HepG2 (cell line): Measurements from ENCODE around the gene NXNL2. TPM values are rescaled to one million over a fixed set of nuclear protein-coding genes. Genes with fewer than 3 reads are reported as not detected.

Experiments
- ATAC-seq: fragments of 200-7000 bp; cut with Tn5 transposase; 3 replicates; pipeline ENCODE4 v1.9.1; 2020; ENCODE audit warnings: mild to moderate bottlenecking, moderate library complexity
- BruUV-seq: library from RNA; stranded (reverse); fragments of 400-500 nt; replicated peaks from 2 replicates; lab custom pipeline; 2021; lab: Mats Ljungman, UMichigan
- CTCF ChIA-PET: fragments of 300-600 bp; formaldehyde crosslinking; extraction: SDS; loops from one replicate; lab custom pipeline; 2021; ENCODE audit warnings: low total read pairs, inconsistent platforms, low intra/inter-chr PET ratio; lab: Yijun Ruan, JAX
- POLR2A ChIA-PET: fragments of 350-600 bp; sonication (Branson Sonifier 250); formaldehyde crosslinking; loops from one replicate; lab custom pipeline; 2020; ENCODE audit warnings: antibody characterized with exemption, inconsistent platforms; lab: Yijun Ruan, JAX
- DNase-seq: peaks from one replicate; pipeline ENCODE4 v3.0.0-alpha.2; 2015; ENCODE audit warnings: low spot score
- FAIRE-seq: peaks from 3 replicates; lab custom pipeline; 2011; peaks lifted over from hg19 to GRCh38; lab: Jason Lieb, UNC
- H2AFZ ChIP-seq: one replicate; pipeline ENCODE4 v1.6.1; 2011; ENCODE audit warnings: low read length, inconsistent platforms
- H3K27ac ChIP-seq: fragments of 300-600 bp; 3 replicates; pipeline ENCODE4 v1.8.0; 2011; ENCODE audit warnings: mixed run types, mild to moderate bottlenecking, mixed read lengths, low read length, inconsistent platforms; ENCODE audit not compliant: insufficient read depth; ENCODE audit errors: extremely low read length
- H3K27me3 ChIP-seq, 2 experiments: fragments of 200-600 bp in 1 of 2; 2 replicates in 1 of 2; 3 replicates in 1 of 2; pipeline versions ENCODE4 v1.6.0 to v1.8.0; 2011; ENCODE audit warnings: low read length in 2 of 2, mild to moderate bottlenecking in 2 of 2, moderate library complexity in 2 of 2, inconsistent platforms in 1 of 2; ENCODE audit not compliant: insufficient read depth in 2 of 2, control insufficient read depth in 1 of 2
- H3K36me3 ChIP-seq, 2 experiments: fragments of 200-600 bp in 1 of 2; replicated peaks in 1 of 2; 2 replicates in 1 of 2; 3 replicates in 1 of 2; pipeline versions ENCODE4 v1.5.1 to v1.8.0; 2011; ENCODE audit warnings: low read length in 2 of 2, inconsistent platforms in 1 of 2; ENCODE audit not compliant: insufficient read depth in 2 of 2, control insufficient read depth in 1 of 2
- H3K4me1 ChIP-seq: 2 replicates; pipeline ENCODE4 v1.5.1; 2012; ENCODE audit warnings: low read length, inconsistent platforms; ENCODE audit not compliant: insufficient read depth
- H3K4me2 ChIP-seq: 2 replicates; pipeline ENCODE4 v1.6.0; 2011; ENCODE audit warnings: low read depth, low read length, inconsistent platforms
- H3K4me3 ChIP-seq, 3 experiments: fragments of 200-600 bp in 1 of 3; sonication (generic), shearing (Covaris generic) in 1 of 3; replicated peaks in 1 of 3; 2 replicates each; pipeline ENCODE4 v1.5.1; 2011 to 2016; ENCODE audit warnings: low read length in 3 of 3, inconsistent platforms in 2 of 3, low read depth in 2 of 3, mild to moderate bottlenecking in 2 of 3, control low read depth in 1 of 3, mixed read lengths in 1 of 3; ENCODE audit not compliant: insufficient read depth in 1 of 3
- H3K79me2 ChIP-seq: one replicate; pipeline ENCODE4 v1.6.1; 2011; ENCODE audit warnings: low read length, inconsistent platforms; ENCODE audit not compliant: insufficient read depth
- H3K9ac ChIP-seq: 2 replicates; pipeline ENCODE4 v1.6.0; 2011; ENCODE audit warnings: mild to moderate bottlenecking, low read depth, low read length, inconsistent platforms; ENCODE audit not compliant: insufficient read depth
- H3K9me3 ChIP-seq: 2 replicates; pipeline ENCODE4 v1.5.1; 2012; ENCODE audit warnings: mild to moderate bottlenecking, low read length
- H4K20me1 ChIP-seq: 2 replicates; pipeline ENCODE4 v1.6.0; 2011; ENCODE audit warnings: inconsistent platforms, mild to moderate bottlenecking, low read length, moderate library complexity; ENCODE audit not compliant: insufficient read depth
- CENPX ChIP-seq: sonication (generic); formaldehyde crosslinking; IDR thresholded peaks from 2 replicates; pipeline ENCODE4 v1.9.0; 2021; ENCODE audit warnings: mild to moderate bottlenecking, missing genetic modification reagents, moderate library complexity
- MAFF ChIP-seq: IDR thresholded peaks from 2 replicates; pipeline ENCODE4 v1.6.1; 2011; ENCODE audit warnings: low read depth, low read length, improper control_type of control experiment
- MAFK ChIP-seq, 2 experiments: IDR thresholded peaks in 1 of 2; conservative IDR thresholded peaks in 1 of 2; 2 replicates each; pipeline ENCODE4 v1.6.1; 2011; ENCODE audit warnings: improper control_type of control experiment in 2 of 2, low read length in 2 of 2
- MLLT10 ChIP-seq: sonication (generic); formaldehyde crosslinking; IDR thresholded peaks from 2 replicates; pipeline ENCODE4 v1.4.0; 2020; ENCODE audit warnings: missing genetic modification reagents
- ZNF615 ChIP-seq: sonication (generic); formaldehyde crosslinking; IDR thresholded peaks from 2 replicates; pipeline ENCODE4 v1.5.0; 2020; ENCODE audit warnings: mild to moderate bottlenecking, missing genetic modification reagents, borderline replicate concordance
- ZNF790 ChIP-seq: sonication (generic); formaldehyde crosslinking; IDR thresholded peaks from 2 replicates; pipeline ENCODE4 v1.8.0; 2022; ENCODE audit warnings: missing genetic modification reagents, mild to moderate bottlenecking, borderline replicate concordance
- WGBS: methylation state at CpG from one replicate; pipeline ENCODE4 v1.1.6; 2017; ENCODE audit warnings: low lambda C conversion rate; 5-methylcytosine and 5-hydroxymethylcytosine counted together
- in situ Hi-C: cut with HindIII; loops from 2 replicates; pipeline ENCODE4 v1.10.0; 2017; ENCODE audit warnings: low pct_unique_long_range_greater_than_20kb; ENCODE audit not compliant: extremely low pct_ligation_motif_present
- intact Hi-C: fragments of 100-400 bp; cut with micrococcal nuclease; formaldehyde crosslinking; loops from one replicate; pipeline ENCODE4 v1.10.0; 2022; ENCODE audit not compliant: unreplicated experiment
- polyA plus RNA-seq, 8 experiments: library from polyadenylated mRNA; depleted of rRNA in 3 of 8; stranded (reverse) in 7 of 8; unstranded in 1 of 8; fragments of >200 nt; fragmentation: Illumina TruSeq in 4 of 8; extraction: Trizol in 4 of 8; gene quantifications; 2 replicates each; pipeline versions ENCODE4 v1.2.1 to v1.2.3, GENCODE V29; 2011 to 2016; ENCODE audit warnings: low read depth in 4 of 8, missing spikeins in 1 of 8, mixed read lengths in 1 of 8; ENCODE audit not compliant: insufficient read depth in 1 of 8
- total RNA-seq, 5 experiments: library from RNA; depleted of rRNA; stranded (reverse); fragments of >200 nt; fragmentation: Illumina TruSeq; extraction: Trizol; gene quantifications; 2 replicates each; pipeline ENCODE4 v1.2.3, GENCODE V29; 2016; ENCODE audit warnings: low read depth in 1 of 5
- TF ChIP-seq, protein P1 (sequence below), 2 experiments: sonication (generic) in 1 of 2; formaldehyde crosslinking in 1 of 2; IDR thresholded peaks; 2 replicates each; pipeline versions ENCODE4 v1.6.1 to v1.9.0; 2014 to 2022; ENCODE audit warnings: antibody characterized with exemption in 1 of 2, borderline replicate concordance in 1 of 2, inconsistent platforms in 1 of 2, low read depth in 1 of 2, missing genetic modification reagents in 1 of 2
- TF ChIP-seq, protein P2 (sequence below): sonication (generic); formaldehyde crosslinking; conservative IDR thresholded peaks from 2 replicates; pipeline ENCODE4 v1.4.0; 2020; ENCODE audit warnings: missing genetic modification reagents

Gene NXNL2
- total and polyA plus RNA-seq, 2 of the 13 experiments (the other 11 are each of a cell fraction or from before 2014, with no cell fraction given): not detected

DNA sequence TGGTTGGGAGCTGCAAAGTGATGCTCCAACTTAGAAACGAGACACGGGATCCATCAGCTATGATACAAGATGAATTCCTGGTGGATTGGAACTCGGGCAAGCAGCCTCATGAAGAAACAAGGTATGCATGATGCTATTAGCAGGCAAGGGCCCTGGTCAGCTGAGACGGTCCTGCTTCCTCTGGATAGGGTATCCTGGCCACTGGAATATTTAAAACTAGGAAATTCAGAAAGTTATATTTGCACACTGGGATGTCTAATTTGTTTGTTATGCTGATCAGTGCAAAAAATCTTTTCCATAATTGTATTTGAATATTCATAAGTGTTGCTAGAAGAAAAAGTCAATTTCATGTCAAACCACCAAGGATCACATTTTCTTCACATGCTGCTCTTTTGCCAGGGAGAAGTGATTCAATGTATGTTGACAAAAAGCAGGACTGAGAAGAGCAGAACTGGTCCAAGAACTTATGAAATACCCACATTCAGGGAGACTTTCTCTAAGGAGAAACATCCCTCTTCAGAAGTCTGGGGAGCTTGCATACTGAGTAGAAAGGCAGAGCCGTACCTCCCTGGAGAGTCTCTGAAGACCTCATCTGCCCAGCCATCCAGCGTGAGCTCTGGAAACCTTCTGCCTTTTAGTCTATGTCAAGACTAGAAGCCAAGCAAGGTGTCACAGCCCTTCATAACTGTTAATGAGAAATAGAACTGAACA is 6.7 kb upstream of the NXNL2 start:
- Histone ChIP-seq H3K9me3 (no peaks in the 10 kb centered on the region), H2AFZ (no peak overlapping the region), H3K4me2 (no peak overlapping the region), H3K9ac (no peak overlapping the region), H3K4me1 (peaks cover 38% of the 10 kb centered on the region), H3K79me2 (no peaks in the 10 kb centered on the region), H3K4me3 (no peak overlapping the region), H3K27ac (no peak overlapping the region), H3K27me3 (peaks cover 0 to 4% of the 10 kb centered on the region in 2 experiments; a peak in 1 of 5 replicates), H3K36me3 (no peaks in the 10 kb centered on the region), H4K20me1 (no peaks in the 10 kb centered on the region)
- ATAC-seq (no peak), FAIRE-seq (no peak), DNase-seq (no peak)
- ChIA-PET CTCF (no interaction called here), POLR2A (no interaction called here)
- 49% methylated on average over 6 of the region's 6 CpGs for WGBS
- TF ChIP-seq MAFK (conservative IDR thresholded peaks at IDR 0.05 in 1 of 2, IDR thresholded peaks at IDR 0.05 in 1 of 2; ENCODE audit: low read length in 2 of 2) (0 out of 4 replicates have a peak, but pooled peaks of 1 of the 2 experiments have one; percentile 33), ZNF615 (CRISPR knock-in tag) (no peak), MAFF (0 out of 2 replicates have a peak, but pooled peaks have one; percentile 6)
- intact Hi-C loops (no loop called here), in situ Hi-C loops (no loop called here)
- BruUV-seq: no TSS peak

DNA sequence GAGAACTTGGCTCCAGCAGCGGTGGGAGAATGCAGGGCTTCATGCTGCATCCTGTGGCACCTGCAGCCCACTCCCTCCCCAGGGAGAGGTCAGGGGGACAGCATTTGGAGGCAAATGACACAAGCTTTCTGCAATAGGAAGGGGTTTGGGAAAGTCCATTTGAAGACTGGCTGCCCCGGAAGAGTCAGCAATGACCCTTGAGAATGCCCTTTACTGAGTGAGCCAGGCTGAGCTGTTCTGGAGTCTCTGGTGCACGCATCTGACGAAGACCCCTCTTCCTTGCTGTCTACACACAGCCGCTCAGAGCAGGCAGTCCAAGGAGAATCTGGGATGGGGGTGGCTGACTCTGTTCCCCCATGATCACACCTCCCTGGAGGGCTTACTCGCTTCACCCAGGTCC is 5.5 kb upstream of the NXNL2 start:
- Histone ChIP-seq H3K4me1 (peaks cover 38% of the 10 kb centered on the region), H3K36me3 (no peaks in the 10 kb centered on the region), H3K4me2 (0 out of 2 replicates have a peak overlapping the region, but pooled peaks have one; percentile 31), H3K9ac (no peak overlapping the region), H4K20me1 (no peaks in the 10 kb centered on the region), H3K27me3 (peaks cover 0 to 10% of the 10 kb centered on the region in 2 experiments; a peak in 2 of 5 replicates), H3K4me3 (no peak overlapping the region), H3K9me3 (no peaks in the 10 kb centered on the region), H3K27ac (no peak overlapping the region), H2AFZ (no peak overlapping the region), H3K79me2 (no peaks in the 10 kb centered on the region)
- ChIA-PET POLR2A (no interaction called here), CTCF (no interaction called here)
- BruUV-seq: no TSS peak
- 49% methylated on average over 3 of the region's 6 CpGs for WGBS
- DNase-seq: no peak
- intact Hi-C loops: no loop called here
- no peak for FAIRE-seq
- ATAC-seq: no peak; the same call in 2 of the 3 replicates
- in situ Hi-C loops: no loop called here
- TF ChIP-seq, protein P1, sequence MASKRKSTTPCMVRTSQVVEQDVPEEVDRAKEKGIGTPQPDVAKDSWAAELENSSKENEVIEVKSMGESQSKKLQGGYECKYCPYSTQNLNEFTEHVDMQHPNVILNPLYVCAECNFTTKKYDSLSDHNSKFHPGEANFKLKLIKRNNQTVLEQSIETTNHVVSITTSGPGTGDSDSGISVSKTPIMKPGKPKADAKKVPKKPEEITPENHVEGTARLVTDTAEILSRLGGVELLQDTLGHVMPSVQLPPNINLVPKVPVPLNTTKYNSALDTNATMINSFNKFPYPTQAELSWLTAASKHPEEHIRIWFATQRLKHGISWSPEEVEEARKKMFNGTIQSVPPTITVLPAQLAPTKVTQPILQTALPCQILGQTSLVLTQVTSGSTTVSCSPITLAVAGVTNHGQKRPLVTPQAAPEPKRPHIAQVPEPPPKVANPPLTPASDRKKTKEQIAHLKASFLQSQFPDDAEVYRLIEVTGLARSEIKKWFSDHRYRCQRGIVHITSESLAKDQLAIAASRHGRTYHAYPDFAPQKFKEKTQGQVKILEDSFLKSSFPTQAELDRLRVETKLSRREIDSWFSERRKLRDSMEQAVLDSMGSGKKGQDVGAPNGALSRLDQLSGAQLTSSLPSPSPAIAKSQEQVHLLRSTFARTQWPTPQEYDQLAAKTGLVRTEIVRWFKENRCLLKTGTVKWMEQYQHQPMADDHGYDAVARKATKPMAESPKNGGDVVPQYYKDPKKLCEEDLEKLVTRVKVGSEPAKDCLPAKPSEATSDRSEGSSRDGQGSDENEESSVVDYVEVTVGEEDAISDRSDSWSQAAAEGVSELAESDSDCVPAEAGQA (IDR thresholded peaks at IDR 0.05; ENCODE audit: low read depth): no peak
- TF ChIP-seq, protein P1 (CRISPR knock-in tag; IDR thresholded peaks at IDR 0.05; ENCODE audit: borderline replicate concordance): no peak
- no peak for TF ChIP-seq CENPX (CRISPR knock-in tag)
- no peak for TF ChIP-seq MLLT10
- TF ChIP-seq ZNF790 (CRISPR knock-in tag): no peak
- TF ChIP-seq, protein P2, sequence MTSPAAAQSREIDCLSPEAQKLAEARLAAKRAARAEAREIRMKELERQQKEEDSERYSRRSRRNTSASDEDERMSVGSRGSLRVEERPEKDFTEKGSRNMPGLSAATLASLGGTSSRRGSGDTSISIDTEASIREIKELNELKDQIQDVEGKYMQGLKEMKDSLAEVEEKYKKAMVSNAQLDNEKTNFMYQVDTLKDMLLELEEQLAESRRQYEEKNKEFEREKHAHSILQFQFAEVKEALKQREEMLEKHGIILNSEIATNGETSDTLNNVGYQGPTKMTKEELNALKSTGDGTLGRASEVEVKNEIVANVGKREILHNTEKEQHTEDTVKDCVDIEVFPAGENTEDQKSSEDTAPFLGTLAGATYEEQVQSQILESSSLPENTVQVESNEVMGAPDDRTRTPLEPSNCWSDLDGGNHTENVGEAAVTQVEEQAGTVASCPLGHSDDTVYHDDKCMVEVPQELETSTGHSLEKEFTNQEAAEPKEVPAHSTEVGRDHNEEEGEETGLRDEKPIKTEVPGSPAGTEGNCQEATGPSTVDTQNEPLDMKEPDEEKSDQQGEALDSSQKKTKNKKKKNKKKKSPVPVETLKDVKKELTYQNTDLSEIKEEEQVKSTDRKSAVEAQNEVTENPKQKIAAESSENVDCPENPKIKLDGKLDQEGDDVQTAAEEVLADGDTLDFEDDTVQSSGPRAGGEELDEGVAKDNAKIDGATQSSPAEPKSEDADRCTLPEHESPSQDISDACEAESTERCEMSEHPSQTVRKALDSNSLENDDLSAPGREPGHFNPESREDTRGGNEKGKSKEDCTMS: no peak
